ENCODE measurements around the gene COL6A3. TPM values are rescaled to one million over a fixed set of nuclear protein-coding genes. Genes with fewer than 3 reads are reported as not detected.

The COL6A3 gene
- total and polyA plus RNA-seq, 9 of the 15 experiments (the other 6 are each of a cell fraction or from before 2014, with no cell fraction given): 0.07 to 4.1 (median 1.5) TPM

DNA sequence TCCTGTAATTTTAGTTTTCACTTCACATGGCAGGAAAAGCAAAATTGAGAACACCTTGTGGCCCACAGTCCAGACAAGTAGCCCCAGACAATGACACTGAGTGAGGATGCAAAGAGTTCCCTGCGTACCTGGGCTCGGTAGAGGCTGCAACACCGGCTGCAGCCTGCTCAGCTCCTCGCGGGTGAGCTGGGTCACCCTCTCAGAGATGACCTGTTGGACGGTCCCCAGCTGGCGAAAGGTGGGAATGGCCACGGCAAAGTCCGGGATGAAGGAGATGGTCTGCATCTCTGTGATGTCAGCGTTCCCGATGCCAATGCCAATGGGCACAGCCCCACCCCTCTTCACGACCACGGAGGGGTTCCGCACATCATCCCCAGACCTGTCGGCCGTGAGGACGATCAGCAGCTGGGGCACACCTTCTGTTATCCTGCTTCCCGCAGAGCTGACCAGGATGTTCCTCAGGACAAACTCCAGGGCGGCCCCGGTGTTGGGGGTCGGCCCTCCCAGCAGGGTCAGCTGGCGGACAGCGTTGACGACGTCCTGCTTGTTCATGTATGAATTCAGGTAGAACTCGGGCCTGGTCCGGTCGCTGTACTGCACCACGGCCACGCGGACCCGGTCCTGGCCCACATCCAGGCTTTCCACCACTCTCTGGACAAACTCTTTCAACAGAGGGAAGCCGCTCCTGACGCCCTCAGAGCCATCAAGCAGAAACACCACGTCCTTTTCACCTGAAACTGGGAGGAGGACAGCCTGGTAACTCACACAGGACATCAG, 39.5 kb downstream of the COL6A3 start:
- no peak for DNase-seq (ENCODE audit: extremely low read depth in 1 of 4, low spot score in 3 of 4)
- Histone ChIP-seq H3K79me2 (ENCODE audit: control insufficient read depth, insufficient read depth, low read length) (no peaks in the 10 kb centered on the region), H3K9me1 (ENCODE audit: control insufficient read depth, insufficient read depth, low read length) (no peaks in the 10 kb centered on the region), H3K4me2 (ENCODE audit: insufficient read depth, low read length) (no peak overlapping the region), H3K36me3 (ENCODE audit: control insufficient read depth, insufficient read depth, low read length) (no peaks in the 10 kb centered on the region), H3K27me3 (ENCODE audit: control insufficient read depth in 2 of 2, insufficient read depth in 2 of 2, low read length in 2 of 2) (peaks cover 3 to 51% of the 10 kb centered on the region in 2 experiments; a peak in 3 of 5 replicates), H2AFZ (ENCODE audit: low read depth, low read length) (no peak overlapping the region), H3K4me1 (replicated peaks in 1 of 2; ENCODE audit: control insufficient read depth in 2 of 2, insufficient read depth in 2 of 2, low read length in 2 of 2) (no peaks in the 10 kb centered on the region), H3K9me3 (replicated peaks; ENCODE audit: control insufficient read depth, insufficient read depth, low read depth, low read length) (no peaks in the 10 kb centered on the region), H4K20me1 (replicated peaks; ENCODE audit: control insufficient read depth, insufficient read depth, low read length) (no peaks in the 10 kb centered on the region), H3K9ac (ENCODE audit: insufficient read depth in 1 of 2, low read depth in 2 of 2, low read length in 2 of 2) (no peak overlapping the region), H3K27ac (ENCODE audit: extremely low read depth, low read depth, low read length) (no peak overlapping the region), H3K4me3 (no peak overlapping the region)
- ChIA-PET CTCF (ENCODE audit: low intra/inter-chr PET ratio) (no interaction called here), POLR2A (no interaction called here)
- intact Hi-C loops (cut with micrococcal nuclease): no loop called here
- BruUV-seq (replicated peaks): no TSS peak
- in situ Hi-C loops (cut with MboI): no loop called here
- 14% methylated on average over 29 of the region's 35 CpGs for WGBS (ENCODE audit: insufficient coverage, low coverage, missing lambda C conversion rate)
- ATAC-seq: no peak
- no peak for FAIRE-seq
- TF ChIP-seq NR4A1 (CRISPR knock-in tag; IDR thresholded peaks at IDR 0.05): no peak
- no peak for TF ChIP-seq NR4A1 (tag; IDR thresholded peaks at IDR 0.05)
- no peak for TF ChIP-seq ZC3H4 (CRISPR knock-in tag; IDR thresholded peaks at IDR 0.05; ENCODE audit: borderline replicate concordance)
- TF ChIP-seq, protein P1, sequence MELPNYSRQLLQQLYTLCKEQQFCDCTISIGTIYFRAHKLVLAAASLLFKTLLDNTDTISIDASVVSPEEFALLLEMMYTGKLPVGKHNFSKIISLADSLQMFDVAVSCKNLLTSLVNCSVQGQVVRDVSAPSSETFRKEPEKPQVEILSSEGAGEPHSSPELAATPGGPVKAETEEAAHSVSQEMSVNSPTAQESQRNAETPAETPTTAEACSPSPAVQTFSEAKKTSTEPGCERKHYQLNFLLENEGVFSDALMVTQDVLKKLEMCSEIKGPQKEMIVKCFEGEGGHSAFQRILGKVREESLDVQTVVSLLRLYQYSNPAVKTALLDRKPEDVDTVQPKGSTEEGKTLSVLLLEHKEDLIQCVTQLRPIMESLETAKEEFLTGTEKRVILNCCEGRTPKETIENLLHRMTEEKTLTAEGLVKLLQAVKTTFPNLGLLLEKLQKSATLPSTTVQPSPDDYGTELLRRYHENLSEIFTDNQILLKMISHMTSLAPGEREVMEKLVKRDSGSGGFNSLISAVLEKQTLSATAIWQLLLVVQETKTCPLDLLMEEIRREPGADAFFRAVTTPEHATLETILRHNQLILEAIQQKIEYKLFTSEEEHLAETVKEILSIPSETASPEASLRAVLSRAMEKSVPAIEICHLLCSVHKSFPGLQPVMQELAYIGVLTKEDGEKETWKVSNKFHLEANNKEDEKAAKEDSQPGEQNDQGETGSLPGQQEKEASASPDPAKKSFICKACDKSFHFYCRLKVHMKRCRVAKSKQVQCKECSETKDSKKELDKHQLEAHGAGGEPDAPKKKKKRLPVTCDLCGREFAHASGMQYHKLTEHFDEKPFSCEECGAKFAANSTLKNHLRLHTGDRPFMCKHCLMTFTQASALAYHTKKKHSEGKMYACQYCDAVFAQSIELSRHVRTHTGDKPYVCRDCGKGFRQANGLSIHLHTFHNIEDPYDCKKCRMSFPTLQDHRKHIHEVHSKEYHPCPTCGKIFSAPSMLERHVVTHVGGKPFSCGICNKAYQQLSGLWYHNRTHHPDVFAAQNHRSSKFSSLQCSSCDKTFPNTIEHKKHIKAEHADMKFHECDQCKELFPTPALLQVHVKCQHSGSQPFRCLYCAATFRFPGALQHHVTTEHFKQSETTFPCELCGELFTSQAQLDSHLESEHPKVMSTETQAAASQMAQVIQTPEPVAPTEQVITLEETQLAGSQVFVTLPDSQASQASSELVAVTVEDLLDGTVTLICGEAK (IDR thresholded peaks at IDR 0.05): no peak
- TF ChIP-seq, protein P1 (CRISPR knock-in tag; IDR thresholded peaks at IDR 0.05): no peak
- no peak for TF ChIP-seq ZNF512 (tag; IDR thresholded peaks at IDR 0.05)
- no peak for TF ChIP-seq MTA1 (IDR thresholded peaks at IDR 0.05; ENCODE audit: borderline replicate concordance)

Data from K562 (cell line).